ENCODE results near the gene HOXC9. TPM values are rescaled to one million over a fixed set of nuclear protein-coding genes. Genes with fewer than 3 reads are reported as not detected.

HOXC9 gene
- total RNA-seq, 1 donor from 2014 or later: 11.7 TPM

DNA sequence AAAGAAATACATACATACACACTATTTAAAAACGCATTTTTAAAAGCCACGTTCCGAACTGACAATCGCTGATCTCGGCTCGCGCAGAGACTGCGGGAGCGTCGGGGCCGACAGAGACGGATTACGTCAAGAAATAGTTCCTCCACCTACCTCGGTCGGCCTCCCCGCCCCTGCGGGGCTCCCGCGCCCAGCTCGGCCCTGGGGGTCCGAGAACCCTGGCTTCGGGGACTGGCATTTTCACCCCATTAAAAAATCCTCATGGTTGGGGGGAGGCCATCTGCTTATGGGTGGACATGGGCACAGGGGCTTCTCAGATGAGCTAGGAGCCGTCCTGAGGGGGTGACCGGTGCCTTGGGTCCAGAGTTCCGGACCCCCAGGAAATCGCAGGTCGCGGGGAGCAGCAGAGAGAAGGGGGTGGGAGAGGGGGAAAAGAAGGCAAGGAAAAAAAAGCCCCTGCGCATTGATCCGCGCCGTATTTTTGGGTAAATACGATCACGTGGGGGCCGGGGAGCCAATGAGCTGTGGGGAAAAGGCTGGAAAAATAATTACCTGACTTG lies 324 bp upstream of the HOXC9 start:
- peak; percentile 93 for DNase-seq (ENCODE audit: low read depth)

DNA sequence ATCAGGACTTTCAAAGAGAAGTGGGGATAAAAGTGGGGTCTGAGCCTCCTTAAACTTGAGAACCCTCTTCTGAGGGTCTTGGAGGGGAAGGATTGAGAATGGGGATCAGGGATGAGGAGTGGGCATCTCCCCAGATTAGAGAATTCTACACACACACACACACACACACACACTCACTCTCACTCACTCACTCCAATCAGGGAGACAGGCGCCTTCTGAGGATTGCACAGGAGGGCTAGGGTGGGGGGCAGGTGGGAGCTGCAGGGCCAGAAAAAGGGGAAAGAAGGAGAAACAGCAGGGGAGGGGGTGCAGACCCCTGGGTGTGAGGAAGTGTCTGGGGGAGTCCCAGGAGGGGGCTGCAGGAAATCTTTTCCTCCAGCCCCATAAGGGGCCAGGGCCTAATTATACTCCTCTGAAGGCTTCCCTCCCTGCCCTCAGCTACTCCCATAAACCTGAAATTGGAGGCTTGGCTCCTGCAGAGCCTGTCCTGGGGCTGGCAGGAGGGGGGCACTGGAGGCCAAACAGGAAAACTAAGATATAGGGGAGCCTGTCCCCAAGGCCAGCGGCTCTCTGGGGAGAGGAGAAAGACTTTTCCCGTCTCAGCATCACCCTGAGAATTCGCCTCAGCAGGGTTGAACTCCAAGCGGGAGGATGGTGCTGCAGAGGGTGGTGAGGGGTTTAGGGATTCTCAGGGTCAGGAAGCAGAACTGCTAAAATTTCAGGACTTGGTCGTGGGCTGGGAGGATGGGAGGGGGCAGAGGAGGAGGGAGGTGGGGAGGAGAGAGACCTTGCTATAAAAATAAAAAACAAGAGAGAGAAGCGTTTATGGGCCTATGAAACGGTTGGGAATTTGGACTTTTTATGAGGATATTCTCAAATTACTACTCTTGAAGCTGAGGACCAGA lies 1.6 kb downstream of the HOXC9 start:
- DNase-seq (ENCODE audit: low read depth): no peak

DNA sequence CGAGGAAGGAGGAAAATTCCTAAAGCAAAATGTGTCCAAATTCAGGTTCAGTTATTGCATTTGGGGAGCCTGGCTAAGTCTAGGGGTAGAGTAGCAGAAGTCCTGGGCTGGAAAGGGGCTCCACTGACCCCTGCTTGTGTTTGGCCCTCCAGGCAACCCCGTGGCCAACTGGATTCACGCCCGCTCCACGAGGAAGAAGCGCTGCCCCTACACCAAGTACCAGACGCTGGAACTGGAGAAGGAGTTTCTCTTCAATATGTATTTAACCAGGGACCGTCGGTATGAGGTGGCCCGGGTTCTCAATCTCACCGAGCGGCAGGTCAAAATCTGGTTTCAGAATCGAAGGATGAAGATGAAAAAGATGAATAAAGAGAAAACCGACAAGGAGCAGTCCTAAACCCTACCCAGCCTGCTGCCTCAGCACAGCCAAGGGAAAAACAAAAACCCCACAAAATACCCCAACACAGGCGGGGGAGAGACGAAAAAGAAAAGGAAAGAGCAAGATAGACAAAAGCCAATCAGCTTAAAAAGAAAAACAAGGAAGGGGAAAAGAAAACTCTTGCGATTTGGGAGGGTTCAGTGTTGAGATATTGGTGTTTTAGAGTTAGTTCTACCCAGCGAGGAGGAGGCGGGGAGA lies 2.4 kb downstream of the HOXC9 start:
- no peak for DNase-seq (ENCODE audit: low read depth)

DNA sequence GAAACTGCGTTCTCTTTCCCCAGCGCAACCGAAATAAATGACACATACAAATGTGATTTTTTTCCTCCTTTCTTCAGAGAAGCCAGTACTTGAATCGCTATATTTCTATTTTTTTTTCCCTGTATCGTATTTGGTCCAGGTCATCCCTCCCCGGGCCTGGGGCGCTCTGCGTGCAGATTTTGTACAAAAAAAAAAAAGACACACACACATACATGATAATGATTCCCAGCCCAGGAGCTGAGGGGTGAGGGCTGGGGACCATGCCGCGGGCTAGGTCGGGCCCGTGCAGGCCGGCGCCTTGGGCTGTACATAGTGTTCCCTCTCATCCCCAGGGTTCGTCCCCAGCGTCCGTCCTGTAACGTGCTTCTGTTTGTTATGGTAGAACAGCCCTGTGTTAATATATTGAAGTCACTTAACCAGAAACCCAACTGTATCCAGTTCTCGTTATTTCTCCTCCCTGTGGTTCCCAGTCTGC lies 3.0 kb downstream of the HOXC9 start:
- no peak for DNase-seq (ENCODE audit: low read depth)

DNA sequence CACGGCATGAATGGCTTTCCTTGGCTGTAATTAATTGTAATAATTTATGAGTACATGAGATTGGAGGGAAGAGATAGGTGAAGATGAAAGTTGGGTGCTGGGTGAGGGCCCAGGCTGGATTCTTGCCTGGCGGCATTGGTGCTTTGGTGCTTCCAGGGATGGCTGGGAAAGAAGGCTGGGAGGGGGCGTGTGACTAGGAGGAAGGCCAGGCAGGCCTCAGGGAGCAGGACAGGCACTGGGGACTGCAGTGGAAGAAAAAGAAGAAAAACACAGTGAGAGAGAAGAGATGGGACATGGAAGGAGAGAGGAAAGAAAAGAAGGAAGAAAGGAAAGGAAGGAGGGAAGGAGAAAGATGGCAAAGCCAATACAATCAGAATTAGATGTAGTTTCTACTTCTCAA lies 3.7 kb downstream of the HOXC9 start:
- DNase-seq (ENCODE audit: low read depth): no peak

DNA sequence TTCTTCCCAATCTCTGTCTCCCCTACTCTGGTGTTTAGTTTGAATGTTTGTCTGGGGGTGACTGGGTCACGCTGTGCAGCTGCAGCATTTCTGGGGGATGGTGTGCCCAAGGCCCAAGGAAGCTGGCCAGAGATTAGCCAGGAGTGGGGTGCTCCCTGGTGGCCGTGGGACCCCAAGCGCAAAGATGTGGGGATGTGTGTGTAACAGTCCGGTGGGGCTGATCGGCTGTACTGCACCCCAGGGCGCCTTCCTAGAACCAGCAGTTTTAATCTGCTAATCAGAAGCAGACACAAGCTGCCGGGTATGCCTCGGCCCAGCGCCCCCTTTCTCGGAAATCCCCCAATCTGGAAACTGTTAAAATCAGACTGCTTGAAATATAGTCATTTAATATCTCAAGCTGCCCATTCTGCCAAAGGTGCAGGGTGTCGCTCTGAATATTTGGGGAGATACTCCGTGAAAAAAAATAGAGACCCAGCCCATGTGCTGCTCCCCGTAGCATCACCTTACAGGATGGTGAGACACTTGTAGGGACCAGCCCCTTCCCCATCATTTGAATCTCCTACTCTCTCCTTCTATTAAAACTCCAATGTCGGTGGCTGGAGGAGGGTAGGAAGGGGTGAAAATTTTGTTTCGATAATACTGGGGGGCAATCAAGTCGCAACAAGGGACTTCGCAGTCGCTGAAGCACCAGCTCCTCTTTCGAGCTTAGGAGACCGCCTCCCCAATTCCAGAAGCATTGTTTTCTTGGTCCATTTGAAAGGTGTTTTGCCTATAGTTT lies 4.3 kb downstream of the HOXC9 start:
- no peak for DNase-seq (ENCODE audit: low read depth)

DNA sequence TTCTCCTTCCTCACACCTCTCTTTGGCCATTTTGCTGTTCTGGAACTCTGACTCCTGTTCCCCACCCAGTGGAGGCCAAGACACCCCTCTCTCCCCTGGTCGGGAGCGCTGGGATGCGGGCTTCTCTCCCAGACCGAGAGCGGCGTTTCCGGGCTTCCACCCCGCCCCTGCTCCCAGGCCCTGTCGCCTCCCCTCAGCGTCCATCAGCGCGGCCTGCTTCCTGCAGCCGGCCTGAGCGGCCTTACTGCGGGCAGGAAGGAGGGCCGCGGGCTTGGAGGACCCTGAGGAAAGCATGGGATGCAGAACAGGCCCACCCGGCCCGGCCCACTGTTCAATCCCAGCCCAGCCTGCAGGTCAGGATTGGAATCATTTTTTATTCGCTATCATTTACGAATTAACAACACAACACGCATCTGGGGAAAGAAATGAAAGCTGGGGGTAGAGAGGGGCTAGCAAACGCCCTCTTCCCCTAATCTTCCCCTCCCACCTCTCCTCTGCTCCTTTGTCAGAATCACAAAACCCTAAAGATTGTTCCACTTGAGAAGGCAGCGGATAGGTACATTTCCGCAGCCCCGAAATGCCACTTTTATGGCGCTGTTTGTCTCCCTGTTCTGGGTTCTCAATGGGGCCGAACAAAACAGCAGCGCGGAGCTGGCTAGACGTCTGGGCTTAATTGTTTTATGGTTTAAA lies 5.0 kb downstream of the HOXC9 start:
- DNase-seq (ENCODE audit: low read depth): peak; percentile 74

DNA sequence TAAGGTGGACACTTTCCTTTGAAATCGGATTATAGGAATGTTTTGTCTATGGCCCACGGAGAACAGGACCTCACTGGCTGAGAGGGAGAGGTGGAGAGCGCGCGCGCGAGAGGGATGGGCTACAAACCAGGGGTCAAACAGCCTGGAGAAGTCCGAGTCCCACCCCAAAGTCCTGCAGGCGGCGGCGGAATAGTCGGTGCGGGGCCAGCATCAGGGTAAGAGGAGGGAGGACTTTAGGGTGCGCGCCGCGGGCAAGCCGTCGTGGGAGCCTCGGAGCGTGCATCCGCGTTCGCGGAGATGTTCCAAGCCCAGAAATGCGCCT lies 5.5 kb downstream of the HOXC9 start:
- DNase-seq (ENCODE audit: low read depth): no peak

DNA sequence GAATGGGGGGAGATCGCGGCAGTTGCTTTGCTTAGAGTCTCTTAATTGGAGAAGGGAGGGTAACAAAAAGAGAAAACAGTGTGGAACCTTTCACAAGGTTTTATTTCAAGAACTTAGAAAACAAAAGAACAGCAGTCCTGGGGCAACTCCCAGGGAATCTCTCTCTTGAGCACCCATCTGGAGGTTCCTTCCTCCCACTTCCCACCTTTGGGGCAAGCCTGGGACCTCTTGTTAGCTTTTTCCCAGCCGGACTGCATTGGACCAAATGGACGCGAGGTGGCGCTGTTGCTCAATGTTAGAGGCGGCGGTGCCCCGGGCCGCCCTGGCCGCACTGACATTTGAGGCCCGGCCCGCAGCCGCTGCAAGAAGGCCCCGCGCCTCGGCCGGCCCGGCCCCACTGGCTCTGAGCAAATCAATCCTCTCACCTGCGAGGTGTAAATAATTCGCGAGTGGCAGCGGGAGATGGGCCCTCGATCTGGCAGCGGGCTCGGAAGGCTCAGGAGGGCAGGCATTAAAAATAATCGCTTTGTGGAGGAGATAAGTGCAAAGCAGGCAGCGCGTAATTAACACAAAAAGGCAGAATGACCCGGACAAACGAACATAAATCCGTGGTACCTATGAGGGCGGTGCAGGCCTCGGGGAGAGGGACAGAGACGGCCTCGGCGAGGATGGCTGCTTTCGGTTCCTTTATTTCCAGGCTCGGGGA lies 6.0 kb downstream of the HOXC9 start:
- peak; percentile 95 for DNase-seq (ENCODE audit: low read depth)

DNA sequence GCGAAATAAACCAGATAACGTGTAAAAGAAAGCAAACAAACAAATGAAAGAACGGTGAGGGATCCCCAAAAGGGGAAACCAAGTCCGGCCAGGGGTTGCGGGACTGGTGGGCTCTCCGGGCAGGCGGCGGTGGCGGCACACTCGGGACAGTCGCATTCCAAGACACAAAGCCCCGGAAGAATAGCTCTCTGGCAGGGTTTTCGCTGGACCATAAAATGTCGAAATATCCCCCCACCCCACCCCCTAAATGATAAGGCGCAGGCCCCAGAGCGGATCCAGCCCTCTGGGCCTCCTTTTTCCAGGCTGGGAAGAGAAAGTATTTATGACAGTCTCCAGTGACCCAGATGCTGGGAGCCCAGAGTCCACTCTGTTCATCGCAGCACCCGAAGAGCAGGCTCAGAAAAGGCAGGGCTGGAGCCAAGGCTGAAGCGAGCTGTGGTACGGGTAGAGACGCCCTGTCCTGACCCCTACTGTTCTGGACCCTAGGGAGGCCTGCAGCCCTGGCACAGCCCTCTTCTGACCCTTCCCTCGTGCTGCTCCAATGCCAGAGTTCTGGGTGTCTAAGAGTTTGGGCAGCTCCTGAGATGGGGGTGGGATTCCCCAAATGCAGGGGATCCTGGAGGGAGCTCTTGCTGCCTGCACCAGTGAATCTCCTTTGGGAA lies 6.7 kb downstream of the HOXC9 start:
- DNase-seq (ENCODE audit: low read depth): no peak

DNA sequence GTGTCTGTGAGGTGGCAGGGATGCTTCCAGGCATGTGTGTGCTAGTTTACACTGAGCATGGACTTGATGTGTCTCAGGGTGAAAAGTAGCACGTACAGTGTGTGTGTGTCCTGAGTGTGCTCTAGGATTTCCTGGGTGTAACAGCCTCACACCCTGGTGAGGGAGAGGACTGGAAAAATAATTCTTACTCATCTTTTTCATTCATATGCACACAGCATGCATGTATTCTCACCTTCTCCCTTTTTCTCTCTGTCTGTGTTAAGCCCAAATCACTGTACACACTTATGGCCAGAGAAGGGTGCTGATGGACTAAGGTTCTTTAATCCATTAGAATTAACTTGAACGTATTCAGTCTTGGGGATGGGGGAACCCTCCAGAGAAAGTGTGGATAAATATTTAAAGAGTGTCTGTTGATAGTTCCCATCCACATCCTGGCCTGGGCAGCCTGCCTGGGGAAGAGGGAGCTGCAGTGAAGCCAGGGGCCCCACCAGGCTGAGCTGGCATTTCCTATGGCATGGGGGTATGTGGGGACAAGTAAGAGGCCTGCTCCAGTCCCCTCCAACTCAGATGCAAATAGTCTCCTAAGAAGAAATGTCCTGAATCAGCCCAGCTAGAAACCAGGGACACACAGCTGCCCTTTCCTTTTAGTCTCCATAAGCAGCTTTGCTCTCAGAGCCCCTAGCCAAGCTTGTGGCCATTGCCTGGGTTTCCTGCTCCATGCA lies 7.7 kb downstream of the HOXC9 start:
- no peak for DNase-seq (ENCODE audit: low read depth)

DNA sequence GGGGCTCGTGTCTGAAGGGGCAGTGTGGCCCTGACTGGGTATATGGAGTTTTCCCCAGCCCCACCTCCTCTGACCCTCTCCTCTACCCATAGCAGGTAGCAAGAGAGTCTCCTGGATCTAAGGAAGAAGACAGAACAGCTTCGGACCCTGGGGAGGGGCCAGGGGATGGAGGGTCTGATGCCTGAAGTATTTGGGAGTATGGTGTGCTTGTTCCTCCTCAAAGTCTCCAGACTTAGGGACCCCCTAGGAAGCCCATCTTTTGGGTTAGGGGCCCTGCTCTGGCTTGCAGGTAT lies 8.2 kb downstream of the HOXC9 start:
- no peak for DNase-seq (ENCODE audit: low read depth)

DNA sequence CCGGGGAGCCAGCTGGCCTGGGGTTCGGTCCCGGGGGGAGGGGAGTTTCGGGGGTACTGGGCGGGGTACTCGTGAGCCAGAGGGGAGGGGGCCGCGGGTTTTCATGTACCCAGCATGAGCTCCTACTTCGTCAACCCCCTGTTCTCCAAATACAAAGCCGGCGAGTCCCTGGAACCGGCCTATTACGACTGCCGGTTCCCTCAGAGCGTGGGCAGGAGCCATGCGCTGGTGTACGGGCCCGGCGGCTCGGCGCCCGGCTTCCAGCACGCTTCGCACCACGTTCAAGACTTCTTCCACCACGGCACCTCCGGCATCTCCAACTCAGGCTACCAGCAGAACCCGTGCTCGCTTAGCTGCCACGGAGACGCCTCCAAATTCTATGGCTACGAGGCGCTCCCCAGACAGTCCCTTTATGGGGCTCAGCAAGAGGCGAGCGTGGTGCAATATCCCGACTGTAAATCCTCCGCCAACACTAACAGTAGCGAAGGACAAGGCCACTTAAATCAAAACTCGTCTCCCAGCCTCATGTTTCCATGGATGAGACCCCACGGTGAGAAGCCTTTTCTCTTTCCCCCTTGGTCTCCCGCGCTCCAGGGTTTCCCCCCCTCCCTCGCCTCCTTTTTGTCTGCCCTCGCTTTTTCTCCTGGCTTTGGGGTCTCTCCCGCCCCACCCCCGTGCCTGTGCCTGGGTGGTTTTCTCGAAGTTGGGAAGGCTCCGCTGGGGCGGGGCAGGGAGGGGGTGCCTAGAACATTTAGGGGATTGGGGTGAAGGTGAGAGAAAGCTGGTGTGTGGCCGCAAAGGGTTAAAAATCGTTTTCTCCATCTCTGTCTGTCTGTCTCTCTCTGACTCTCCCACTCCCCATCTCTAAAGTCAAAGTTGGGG lies 9.5 kb downstream of the HOXC9 start:
- peak; percentile 55 for DNase-seq (ENCODE audit: low read depth)

DNA sequence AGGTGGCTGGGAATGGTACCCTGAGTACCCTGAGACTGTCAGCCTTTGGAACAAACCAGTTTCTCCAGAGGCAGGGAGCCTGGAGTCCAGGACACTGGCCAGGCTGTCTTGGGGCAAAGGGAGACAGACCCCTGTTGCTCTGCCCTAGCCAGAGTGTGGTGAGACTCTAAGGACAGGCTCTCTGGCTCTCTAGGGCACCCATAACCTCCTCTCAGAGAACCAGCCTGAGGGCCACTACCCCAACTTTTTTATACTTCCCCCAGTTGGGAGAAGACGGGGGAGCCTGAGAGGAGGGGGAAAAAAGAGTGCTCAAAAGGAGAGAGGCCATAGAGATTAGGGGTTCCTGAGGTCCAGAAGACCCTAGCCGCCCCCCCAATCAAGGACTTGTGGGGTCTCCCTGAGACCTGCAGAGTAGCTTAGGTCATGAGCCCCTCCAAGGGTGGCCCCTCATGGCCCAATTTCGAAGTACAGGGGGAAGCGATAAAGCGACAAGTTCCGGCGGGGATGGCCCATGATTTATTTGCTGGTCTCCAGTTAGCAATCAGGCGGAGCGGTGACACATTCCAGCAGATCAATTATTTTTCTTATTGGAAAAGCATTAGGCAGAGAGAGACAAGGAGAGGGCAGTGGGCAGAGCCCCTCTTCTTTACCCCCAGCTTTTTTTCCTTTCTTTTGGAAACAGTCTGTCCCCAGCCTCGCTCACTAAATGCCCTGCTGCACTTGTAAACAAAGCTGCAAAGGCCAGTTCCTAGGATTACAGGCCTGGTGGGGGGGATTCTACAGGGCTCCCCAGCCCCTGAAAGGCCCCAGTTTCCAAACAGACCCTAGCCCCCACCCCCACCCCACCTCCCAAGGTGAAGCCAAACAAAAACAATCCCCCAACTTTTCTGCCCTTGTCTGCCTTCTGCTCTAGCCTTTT lies 10.4 kb downstream of the HOXC9 start:
- peak; percentile 38 for DNase-seq (ENCODE audit: low read depth)

DNA sequence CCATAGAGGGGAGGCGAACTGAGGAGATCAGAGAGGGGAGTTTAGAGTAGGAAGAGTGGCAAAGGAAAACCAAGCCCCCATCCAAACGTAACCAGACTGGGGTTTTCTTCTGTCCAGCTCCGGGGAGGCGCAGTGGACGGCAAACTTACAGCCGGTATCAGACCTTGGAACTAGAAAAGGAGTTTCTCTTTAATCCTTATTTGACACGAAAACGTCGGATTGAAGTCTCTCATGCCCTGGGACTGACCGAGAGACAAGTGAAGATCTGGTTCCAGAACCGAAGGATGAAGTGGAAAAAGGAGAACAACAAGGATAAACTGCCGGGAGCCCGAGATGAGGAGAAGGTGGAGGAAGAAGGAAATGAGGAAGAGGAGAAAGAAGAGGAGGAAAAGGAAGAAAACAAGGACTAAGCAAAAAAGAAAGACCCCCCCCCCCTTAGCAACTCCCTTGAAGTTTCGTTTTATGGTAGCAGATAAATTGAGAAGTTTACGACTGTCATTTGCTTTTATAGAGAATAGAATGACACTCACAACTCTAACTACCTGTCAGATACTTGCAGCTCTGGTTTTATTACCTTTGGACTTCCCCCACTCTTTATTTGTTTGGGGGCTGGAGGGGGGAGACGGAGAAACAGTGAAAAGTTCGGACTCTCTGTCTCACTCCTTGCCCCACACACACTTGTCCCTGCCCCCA lies 11.2 kb downstream of the HOXC9 start:
- DNase-seq (ENCODE audit: low read depth): peak; percentile 34

DNA sequence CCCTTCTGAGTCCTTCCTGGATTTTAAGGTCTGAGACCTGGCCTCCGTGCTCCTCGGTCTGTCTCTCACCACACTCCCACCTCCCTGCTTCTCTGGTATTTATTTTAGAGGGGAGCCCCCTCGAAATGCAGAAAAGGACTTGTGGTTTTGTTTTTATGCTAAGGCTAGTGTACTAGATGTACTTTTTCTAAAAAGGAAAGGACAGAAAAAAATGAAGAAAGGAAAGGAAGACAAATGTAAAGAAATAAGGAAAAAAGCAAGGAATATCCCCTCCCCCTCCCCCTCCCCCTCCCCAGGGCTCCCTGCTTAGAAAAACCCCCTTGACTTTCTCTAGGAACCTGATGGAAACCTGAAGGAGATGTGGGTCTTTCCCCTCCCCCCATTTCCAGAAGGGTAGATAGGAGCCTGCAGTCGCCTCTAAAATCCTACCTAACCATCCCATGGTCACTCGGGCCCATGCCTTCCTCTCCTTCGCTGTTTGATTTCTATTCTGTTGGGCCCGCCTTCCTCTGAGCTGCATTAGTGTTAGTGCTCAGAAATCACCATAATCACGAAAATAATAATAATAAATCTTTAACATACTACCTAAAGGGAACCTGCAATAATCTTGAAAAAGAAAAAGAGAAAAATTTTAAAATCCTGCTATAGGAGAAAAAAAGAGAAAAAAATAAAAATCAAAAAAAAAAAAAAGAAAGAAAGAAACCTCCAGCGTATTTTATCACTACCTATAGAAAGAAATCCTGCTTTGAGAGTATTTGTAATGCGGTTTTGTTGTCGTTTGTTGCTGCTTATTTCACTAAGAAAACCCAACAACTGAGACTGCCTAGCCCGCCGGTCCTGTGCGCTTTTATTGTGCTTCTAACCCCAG lies 11.9 kb downstream of the HOXC9 start:
- DNase-seq (ENCODE audit: low read depth): peak; percentile 47

Measured in myocyte (in vitro differentiated cells).